Kidney glomerular epithelial cell (primary cell): ENCODE measurements around the gene TNS1.

Experiments
- DNase-seq: peaks from one replicate; lab custom pipeline; 2025; lab: John Stamatoyannopoulos, UW

The TNS1 gene

GRCh38 chr2:217929757-217930707 lies 72.8 kb downstream of the TNS1 start:
- DNase-seq: peak; percentile 31

- DNase-seq: no peak
Observed at GRCh38 chr2:217929272-217929671, 73.5 kb downstream of the TNS1 start.

GRCh38 chr2:217928324-217929181 lies 74.2 kb downstream of the TNS1 start:
- no peak for DNase-seq

- no peak for DNase-seq
Observed at GRCh38 chr2:217927601-217928323, 75.0 kb downstream of the TNS1 start.

- DNase-seq: no peak
Observed at GRCh38 chr2:217926801-217927200, 76.0 kb downstream of the TNS1 start.

GRCh38 chr2:217924346-217924901 lies 78.4 kb downstream of the TNS1 start:
- no peak for DNase-seq

- no peak for DNase-seq
Observed at GRCh38 chr2:217923007-217923686, 79.6 kb downstream of the TNS1 start.

GRCh38 chr2:217922101-217923006 lies 80.4 kb downstream of the TNS1 start:
- no peak for DNase-seq

GRCh38 chr2:217920879-217921603 lies 81.8 kb downstream of the TNS1 start:
- peak; percentile 72 for DNase-seq

- DNase-seq: peak; percentile 85
Observed at GRCh38 chr2:217919781-217920351, 82.9 kb downstream of the TNS1 start.

GRCh38 chr2:217919204-217919603 lies 83.6 kb downstream of the TNS1 start:
- no peak for DNase-seq

GRCh38 chr2:217918308-217919024 lies 84.3 kb downstream of the TNS1 start:
- DNase-seq: no peak

GRCh38 chr2:217916504-217917254 lies 86.1 kb downstream of the TNS1 start:
- DNase-seq: no peak

GRCh38 chr2:217915706-217916105 lies 87.1 kb downstream of the TNS1 start:
- no peak for DNase-seq

- DNase-seq: no peak
Observed at GRCh38 chr2:217914878-217915277, 87.9 kb downstream of the TNS1 start.

- no peak for DNase-seq
Observed at GRCh38 chr2:217914078-217914477, 88.7 kb downstream of the TNS1 start.

GRCh38 chr2:217913436-217913835 lies 89.4 kb downstream of the TNS1 start:
- DNase-seq: no peak
